RWPE2 (cell line): ENCODE measurements around the gene TADA2B.

ENCODE experiments used
- ATAC-seq: fragments of 200-7000 bp; cut with Tn5 transposase; 3 replicates; pipeline ENCODE4 v1.9.1; 2021; ENCODE audit warnings: low read depth
- DNase-seq: peaks from one replicate; pipeline ENCODE4 v3.0.0-alpha.2; 2020; ENCODE audit warnings: low spot score
- H3K27ac ChIP-seq: fragments of 450-650 bp; 2 replicates; pipeline ENCODE4 v1.5.1; 2017; ENCODE audit warnings: mild to moderate bottlenecking; ENCODE audit not compliant: poor library complexity, severe bottlenecking
- H3K27me3 ChIP-seq: fragments of 250-450 bp; sonication (Bioruptor Pico); 2 replicates; pipeline ENCODE4 v1.5.1; 2021; ENCODE audit warnings: mild to moderate bottlenecking, moderate library complexity; ENCODE audit not compliant: insufficient read depth, poor library complexity, severe bottlenecking
- H3K36me3 ChIP-seq: fragments of 250-450 bp; sonication (Bioruptor Pico); 2 replicates; pipeline ENCODE4 v1.5.1; 2020; ENCODE audit warnings: low read depth, mild to moderate bottlenecking, moderate library complexity
- H3K4me1 ChIP-seq: fragments of 250-450 bp; sonication (Bioruptor Pico); 2 replicates; pipeline ENCODE4 v1.5.1; 2021; ENCODE audit warnings: mild to moderate bottlenecking, moderate library complexity; ENCODE audit not compliant: insufficient read depth, poor library complexity, severe bottlenecking
- H3K4me3 ChIP-seq: fragments of 250-450 bp; sonication (Bioruptor Pico); 2 replicates; pipeline ENCODE4 v1.5.1; 2021; ENCODE audit warnings: mild to moderate bottlenecking, moderate library complexity; ENCODE audit not compliant: severe bottlenecking
- H3K9me3 ChIP-seq: fragments of 250-450 bp; sonication (Bioruptor Pico); 2 replicates; pipeline ENCODE4 v1.5.1; 2021; ENCODE audit warnings: mild to moderate bottlenecking, moderate library complexity; ENCODE audit not compliant: severe bottlenecking
- CTCF ChIP-seq: fragments of 450-650 bp; IDR thresholded peaks from one replicate; pipeline ENCODE4 v1.5.1; 2017; ENCODE audit warnings: mild to moderate bottlenecking, moderate library complexity; ENCODE audit not compliant: poor library complexity, severe bottlenecking

Gene TADA2B

GRCh38 chr4:7013175-7013574 lies 30.0 kb upstream of the TADA2B start:
- no peaks in the 10 kb centered on the region for H3K9me3 ChIP-seq
- peaks cover under 1% of the 10 kb centered on the region for H3K4me1 ChIP-seq
- H3K4me3 ChIP-seq, result no peak overlapping the region
- no peaks in the 10 kb centered on the region for H3K27me3 ChIP-seq
- no peak for TF ChIP-seq CTCF
- H3K27ac ChIP-seq, result no peak overlapping the region
- DNase-seq, result no peak
- H3K36me3 ChIP-seq, result peaks cover 97% of the 10 kb centered on the region
- ATAC-seq, result no peak

GRCh38 chr4:7014815-7015214 lies 28.4 kb upstream of the TADA2B start:
- Histone ChIP-seq H3K4me1 (no peaks in the 10 kb centered on the region), H3K4me3 (no peak overlapping the region), H3K27ac (no peak overlapping the region), H3K36me3 (peaks cover 90% of the 10 kb centered on the region), H3K27me3 (no peaks in the 10 kb centered on the region), H3K9me3 (no peaks in the 10 kb centered on the region)
- DNase-seq (no peak), ATAC-seq (no peak)
- no peak for TF ChIP-seq CTCF

GRCh38 chr4:7015383-7016035 lies 27.7 kb upstream of the TADA2B start:
- no peak overlapping the region for H3K27ac ChIP-seq
- ATAC-seq, result no peak

GRCh38 chr4:7016086-7016485 lies 27.1 kb upstream of the TADA2B start:
- ATAC-seq, result no peak
- no peak for DNase-seq
- Histone ChIP-seq H3K27me3 (no peaks in the 10 kb centered on the region), H3K4me3 (no peak overlapping the region), H3K9me3 (no peaks in the 10 kb centered on the region), H3K36me3 (peaks cover 84% of the 10 kb centered on the region), H3K27ac (no peak overlapping the region), H3K4me1 (peaks cover 8% of the 10 kb centered on the region)
- TF ChIP-seq CTCF, result no peak

More at GRCh38 chr4:7015383-7016035, 27.7 kb upstream of the TADA2B start:
- DNase-seq, result no peak
- Histone ChIP-seq H3K4me1 (peaks cover 2% of the 10 kb centered on the region), H3K27me3 (no peaks in the 10 kb centered on the region), H3K36me3 (peaks cover 84% of the 10 kb centered on the region), H3K4me3 (no peak overlapping the region), H3K9me3 (no peaks in the 10 kb centered on the region)
- no peak for TF ChIP-seq CTCF

- Histone ChIP-seq H3K36me3 (peaks cover 84% of the 10 kb centered on the region), H3K27ac (no peak overlapping the region), H3K9me3 (no peaks in the 10 kb centered on the region), H3K4me3 (no peak overlapping the region), H3K27me3 (no peaks in the 10 kb centered on the region), H3K4me1 (peaks cover 12% of the 10 kb centered on the region)
- ATAC-seq, result no peak
- no peak for TF ChIP-seq CTCF
- DNase-seq, result no peak
Observed at GRCh38 chr4:7016512-7016911, 26.7 kb upstream of the TADA2B start.
